Lower lobe of right lung (tissue), 2 donors: ENCODE data around the gene GGCT. TPM values are rescaled to one million over a fixed set of nuclear protein-coding genes. Genes with fewer than 3 reads are reported as not detected.

Experiments
- ATAC-seq, 2 donors: fragments of 200-7000 bp; cut with Tn5 transposase; one replicate each; pipeline ENCODE4 v1.9.1; 2020 to 2022; ENCODE audit warnings: mild to moderate bottlenecking in 2 of 2, moderate library complexity in 2 of 2
- DNase-seq: peaks from one replicate; pipeline ENCODE4 v3.0.0-alpha.2; 2020
- H3K27ac ChIP-seq: fragments of 200-600 bp; one replicate; pipeline ENCODE4 v1.8.0; 2022
- H3K27me3 ChIP-seq: fragments of 200-600 bp; one replicate; pipeline ENCODE4 v1.8.0; 2022; ENCODE audit warnings: low read depth
- H3K36me3 ChIP-seq: fragments of 200-600 bp; one replicate; pipeline ENCODE4 v1.8.0; 2022; ENCODE audit warnings: mild to moderate bottlenecking
- H3K4me1 ChIP-seq: fragments of 200-600 bp; one replicate; pipeline ENCODE4 v1.8.0; 2022
- H3K4me3 ChIP-seq: fragments of 200-600 bp; one replicate; pipeline ENCODE4 v1.8.0; 2022; ENCODE audit warnings: mild to moderate bottlenecking
- H3K9me3 ChIP-seq: fragments of 200-600 bp; one replicate; pipeline ENCODE4 v1.8.0; 2022
- CTCF ChIP-seq: fragments of 200-600 bp; IDR thresholded peaks from one replicate; pipeline ENCODE4 v1.8.0; 2022; ENCODE audit warnings: antibody characterized with exemption, mild to moderate bottlenecking
- intact Hi-C: fragments of 100-400 bp; cut with DNase I; formaldehyde crosslinking; loops from one replicate; pipeline ENCODE4 v1.11.0; 2022
- total RNA-seq: library from RNA; stranded (reverse); fragmentation: NEBNext Ultra II Directional; extraction: Animal tissue kit (Norgen Biotek cat#: 25700); gene quantifications from one replicate; pipeline ENCODE4 v1.2.1, GENCODE V29; 2021
- donor health status: DM: no; HTN: yes; CAD: no; lungs with severe emphysema.

The GGCT gene
- total RNA-seq, 1 donor from 2014 or later = 28.8 TPM

GRCh38 chr7:30502470-30503251, 2.0 kb downstream of the GGCT start:
- Histone ChIP-seq H3K27ac (no peak overlapping the region), H3K4me1 (peaks cover 26% of the 10 kb centered on the region), H3K9me3 (no peaks in the 10 kb centered on the region), H3K27me3 (no peaks in the 10 kb centered on the region), H3K36me3 (peaks cover 1% of the 10 kb centered on the region), H3K4me3 (no peak overlapping the region)
- intact Hi-C loops = no loop called here
- DNase-seq = no peak
- TF ChIP-seq CTCF = no peak
- ATAC-seq = no peak

GRCh38 chr7:30501264-30501663, 3.4 kb downstream of the GGCT start:
- no peak overlapping the region for H3K27ac ChIP-seq
- no peaks in the 10 kb centered on the region for H3K9me3 ChIP-seq
- no peaks in the 10 kb centered on the region for H3K27me3 ChIP-seq
- peaks cover 14% of the 10 kb centered on the region for H3K36me3 ChIP-seq
- no peak for TF ChIP-seq CTCF
- DNase-seq = no peak
- H3K4me1 ChIP-seq = peaks cover 26% of the 10 kb centered on the region
- no peak for ATAC-seq
- H3K4me3 ChIP-seq = no peak overlapping the region
- intact Hi-C loops = no loop called here

GRCh38 chr7:30493228-30493627, 11.4 kb downstream of the GGCT start:
- no peak for TF ChIP-seq CTCF
- ATAC-seq (no peak), DNase-seq (no peak)
- no peak overlapping the region for H3K27ac ChIP-seq
- peaks cover 7% of the 10 kb centered on the region for H3K9me3 ChIP-seq
- H3K36me3 ChIP-seq = peaks cover 15% of the 10 kb centered on the region
- intact Hi-C loops = no loop called here
- no peaks in the 10 kb centered on the region for H3K27me3 ChIP-seq
- no peak overlapping the region for H3K4me3 ChIP-seq
- no peaks in the 10 kb centered on the region for H3K4me1 ChIP-seq

GRCh38 chr7:30491417-30491816, 13.2 kb downstream of the GGCT start:
- Histone ChIP-seq H3K27me3 (no peaks in the 10 kb centered on the region), H3K27ac (no peak overlapping the region), H3K36me3 (peaks cover 3% of the 10 kb centered on the region), H3K4me3 (no peak overlapping the region), H3K4me1 (no peaks in the 10 kb centered on the region), H3K9me3 (peaks cover 7% of the 10 kb centered on the region)
- intact Hi-C loops = no loop called here
- no peak for ATAC-seq
- no peak for TF ChIP-seq CTCF
- no peak for DNase-seq

GRCh38 chr7:30487371-30487770, 17.3 kb downstream of the GGCT start:
- intact Hi-C loops = no loop called here
- no peak for TF ChIP-seq CTCF
- no peaks in the 10 kb centered on the region for H3K27me3 ChIP-seq
- no peaks in the 10 kb centered on the region for H3K4me1 ChIP-seq
- DNase-seq (no peak), ATAC-seq (no peak)
- peaks cover 6% of the 10 kb centered on the region for H3K9me3 ChIP-seq
- H3K4me3 ChIP-seq = no peak overlapping the region
- H3K36me3 ChIP-seq = no peaks in the 10 kb centered on the region
- H3K27ac ChIP-seq = no peak overlapping the region
